Fibroblast of pulmonary artery (primary cell): ENCODE data around the gene MTA3.

Experiments
- DNase-seq: peaks from one replicate; pipeline ENCODE4 v3.0.0-alpha.2; 2010; ENCODE audit warnings: low read depth
- H3K4me3 ChIP-seq: replicated peaks from 2 replicates; pipeline ENCODE4 v1.5.1; 2011; ENCODE audit warnings: low read depth, mild to moderate bottlenecking, control low read depth, low read length, moderate library complexity
- TF ChIP-seq, protein P1 (sequence below): IDR thresholded peaks from 2 replicates; pipeline ENCODE4 v1.5.1; 2011; ENCODE audit warnings: mild to moderate bottlenecking, control low read depth, low read length, inconsistent platforms; ENCODE audit errors: missing control alignments

The MTA3 gene

DNA sequence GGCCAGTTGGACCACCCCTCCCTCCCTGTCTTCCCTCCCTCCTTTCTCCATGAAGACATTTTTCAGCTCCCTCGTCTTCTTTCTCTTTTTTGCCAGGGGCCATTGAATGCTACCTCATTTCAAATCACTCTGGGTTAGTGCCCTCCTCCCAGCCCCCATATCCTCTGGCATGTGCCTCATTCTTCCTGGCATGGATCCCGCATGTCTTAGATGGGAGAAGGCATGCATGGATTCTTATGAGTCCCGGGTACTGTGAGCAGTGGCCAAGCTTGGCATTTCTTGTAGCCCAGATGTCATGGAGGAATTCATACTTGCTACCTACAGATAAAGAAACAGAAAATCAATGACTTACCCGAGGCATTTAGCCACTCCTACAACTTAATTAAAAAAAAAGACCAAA lies 232.9 kb downstream of the MTA3 start:
- no peak overlapping the region for H3K4me3 ChIP-seq
- no peak for DNase-seq
- TF ChIP-seq, protein P1, sequence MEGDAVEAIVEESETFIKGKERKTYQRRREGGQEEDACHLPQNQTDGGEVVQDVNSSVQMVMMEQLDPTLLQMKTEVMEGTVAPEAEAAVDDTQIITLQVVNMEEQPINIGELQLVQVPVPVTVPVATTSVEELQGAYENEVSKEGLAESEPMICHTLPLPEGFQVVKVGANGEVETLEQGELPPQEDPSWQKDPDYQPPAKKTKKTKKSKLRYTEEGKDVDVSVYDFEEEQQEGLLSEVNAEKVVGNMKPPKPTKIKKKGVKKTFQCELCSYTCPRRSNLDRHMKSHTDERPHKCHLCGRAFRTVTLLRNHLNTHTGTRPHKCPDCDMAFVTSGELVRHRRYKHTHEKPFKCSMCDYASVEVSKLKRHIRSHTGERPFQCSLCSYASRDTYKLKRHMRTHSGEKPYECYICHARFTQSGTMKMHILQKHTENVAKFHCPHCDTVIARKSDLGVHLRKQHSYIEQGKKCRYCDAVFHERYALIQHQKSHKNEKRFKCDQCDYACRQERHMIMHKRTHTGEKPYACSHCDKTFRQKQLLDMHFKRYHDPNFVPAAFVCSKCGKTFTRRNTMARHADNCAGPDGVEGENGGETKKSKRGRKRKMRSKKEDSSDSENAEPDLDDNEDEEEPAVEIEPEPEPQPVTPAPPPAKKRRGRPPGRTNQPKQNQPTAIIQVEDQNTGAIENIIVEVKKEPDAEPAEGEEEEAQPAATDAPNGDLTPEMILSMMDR = no peak

DNA sequence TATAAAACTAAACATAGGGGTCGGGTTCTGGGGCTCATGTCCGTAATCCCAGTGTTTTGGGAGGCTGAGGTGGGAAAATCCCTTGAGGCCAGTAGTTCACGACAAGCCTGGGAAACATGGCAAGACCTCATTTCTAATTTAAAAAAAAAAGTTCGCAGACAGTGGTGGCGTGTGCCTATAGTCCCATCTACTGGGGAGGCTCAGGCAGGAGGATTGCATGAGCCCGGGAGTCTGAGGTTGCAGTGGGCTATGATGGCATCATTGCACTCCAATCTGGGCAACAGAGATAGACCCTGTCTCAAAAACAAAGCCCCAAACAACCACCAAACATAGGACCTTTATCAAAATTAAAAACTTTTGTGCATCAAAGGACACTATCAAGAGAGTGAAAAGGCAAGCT lies 233.7 kb downstream of the MTA3 start:
- no peak for DNase-seq
- TF ChIP-seq, protein P1 = no peak
- H3K4me3 ChIP-seq = no peak overlapping the region

DNA sequence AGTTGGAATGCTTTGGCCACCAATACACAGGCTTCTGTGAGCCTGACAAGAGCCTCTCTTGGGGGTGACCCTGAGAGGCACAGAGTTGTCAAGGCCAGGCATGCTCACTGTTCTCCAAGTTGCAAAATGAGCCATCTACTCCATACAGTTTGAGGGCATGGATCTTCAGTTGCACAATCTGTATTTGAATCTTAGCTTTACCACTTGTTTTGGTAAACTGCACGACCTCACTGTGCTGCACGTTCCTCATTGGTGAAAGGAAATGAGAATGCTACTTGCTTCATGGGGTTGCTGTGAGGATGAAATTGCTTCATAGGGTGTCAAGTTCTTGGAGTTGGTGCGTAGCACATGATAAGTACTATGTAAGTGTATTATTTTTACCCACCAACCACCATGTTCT lies 235.9 kb downstream of the MTA3 start:
- DNase-seq = peak; percentile 35
- TF ChIP-seq, protein P1 = no peak
- no peak overlapping the region for H3K4me3 ChIP-seq

DNA sequence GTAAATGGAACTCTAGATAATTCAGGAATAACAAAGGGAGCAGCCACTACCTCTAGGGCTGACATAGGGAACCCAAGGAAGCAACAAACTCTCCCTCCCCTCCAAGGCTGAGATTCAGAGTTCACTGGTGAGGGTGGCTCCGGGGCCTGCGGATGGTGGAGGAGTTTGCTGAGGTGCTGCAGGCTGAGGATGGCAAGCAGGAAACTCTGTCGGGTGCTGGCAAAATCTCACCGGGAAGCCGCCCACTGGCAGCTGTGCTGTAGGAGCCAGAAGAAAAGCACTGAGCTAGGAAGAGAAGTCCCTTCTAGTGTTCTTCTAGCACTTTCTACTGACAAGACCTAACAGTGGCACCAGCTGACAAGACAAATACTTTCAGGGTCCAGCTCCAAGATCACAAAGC lies 236.5 kb downstream of the MTA3 start:
- DNase-seq = no peak
- H3K4me3 ChIP-seq = no peak overlapping the region
- TF ChIP-seq, protein P1 = no peak
